SU-DHL-6 (cell line): ENCODE data around the gene FCHO1.
A peak's percentile ranks its signal among the peaks of the same experiment; 100 is the strongest.

Source experiments
- H2AFZ ChIP-seq: fragments of 200-600 bp; sonication (generic); 2 replicates; pipeline ENCODE4 v1.6.1; 2014; ENCODE audit warnings: low read depth, mild to moderate bottlenecking, moderate library complexity, mixed read lengths, antibody characterized with exemption, low read length; ENCODE audit not compliant: severe bottlenecking
- H3F3A ChIP-seq: fragments of 200-600 bp; shearing (Covaris generic); 2 replicates; pipeline ENCODE4 v1.6.0; 2016; ENCODE audit warnings: antibody characterized with exemption, mild to moderate bottlenecking; ENCODE audit not compliant: insufficient read depth
- H3K27ac ChIP-seq: fragments of 200-600 bp; sonication (generic); 2 replicates; pipeline ENCODE4 v1.5.1; 2016; ENCODE audit warnings: low read depth, mild to moderate bottlenecking, low read length, moderate library complexity, mixed read lengths
- H3K27me3 ChIP-seq: fragments of 200-600 bp; sonication (generic), shearing (Covaris generic); 2 replicates; pipeline ENCODE4 v1.6.0; 2014; ENCODE audit warnings: mild to moderate bottlenecking, low read length
- H3K36me3 ChIP-seq: fragments of 200-600 bp; sonication (generic); 2 replicates; pipeline ENCODE4 v1.6.1; 2014; ENCODE audit warnings: mild to moderate bottlenecking, low read length, mixed read lengths
- H3K4me2 ChIP-seq: fragments of 300-600, 200-600 bp; shearing (Covaris generic), sonication (generic); 2 replicates; pipeline ENCODE4 v1.6.0; 2014; ENCODE audit warnings: low read length, low read depth, mild to moderate bottlenecking; ENCODE audit not compliant: poor library complexity, severe bottlenecking
- H3K4me3 ChIP-seq: fragments of 200-600 bp; sonication (generic); 2 replicates; pipeline ENCODE4 v1.5.1; 2014; ENCODE audit warnings: antibody characterized with exemption, low read length, mild to moderate bottlenecking, mixed read lengths; ENCODE audit not compliant: insufficient read depth, poor library complexity, severe bottlenecking
- H3K79me2 ChIP-seq: fragments of 200-600 bp; sonication (generic); 2 replicates; pipeline ENCODE4 v1.6.1; 2014; ENCODE audit warnings: mild to moderate bottlenecking, low read length, moderate library complexity; ENCODE audit not compliant: insufficient read depth
- H3K9ac ChIP-seq: fragments of 200-600 bp; sonication (generic); 2 replicates; pipeline ENCODE4 v1.7.0; 2014; ENCODE audit warnings: mild to moderate bottlenecking, low read length
- H3K9me2 ChIP-seq: fragments of 200-600 bp; sonication (generic); replicated peaks from 2 replicates; pipeline ENCODE4 v1.6.1; 2014; ENCODE audit warnings: low read length; ENCODE audit not compliant: insufficient read depth
- H3K9me3 ChIP-seq: fragments of 200-600 bp; sonication (generic); 2 replicates; pipeline ENCODE4 v1.6.1; 2014; ENCODE audit warnings: low read length, mixed read lengths; ENCODE audit not compliant: insufficient read depth
- H4K20me1 ChIP-seq: fragments of 200-600 bp; sonication (generic); 2 replicates; pipeline ENCODE4 v1.6.1; 2014; ENCODE audit warnings: low read depth, mild to moderate bottlenecking, antibody characterized with exemption, low read length, moderate library complexity, mixed read lengths
- EZH2phosphoT487 ChIP-seq: fragments of 200-600 bp; sonication (generic), shearing (Covaris generic); conservative IDR thresholded peaks from 2 replicates; pipeline ENCODE4 v1.6.1; 2018; ENCODE audit warnings: mild to moderate bottlenecking, antibody characterized with exemption, low read length, moderate library complexity, mixed read lengths
- TF ChIP-seq, protein P1 (sequence below): fragments of 200-600 bp; sonication (generic); IDR thresholded peaks from one replicate; pipeline ENCODE4 v1.5.1; 2017; ENCODE audit warnings: antibody characterized with exemption, mild to moderate bottlenecking, low read length, moderate library complexity; ENCODE audit not compliant: insufficient read depth, poor library complexity, severe bottlenecking

FCHO1 gene

DNA sequence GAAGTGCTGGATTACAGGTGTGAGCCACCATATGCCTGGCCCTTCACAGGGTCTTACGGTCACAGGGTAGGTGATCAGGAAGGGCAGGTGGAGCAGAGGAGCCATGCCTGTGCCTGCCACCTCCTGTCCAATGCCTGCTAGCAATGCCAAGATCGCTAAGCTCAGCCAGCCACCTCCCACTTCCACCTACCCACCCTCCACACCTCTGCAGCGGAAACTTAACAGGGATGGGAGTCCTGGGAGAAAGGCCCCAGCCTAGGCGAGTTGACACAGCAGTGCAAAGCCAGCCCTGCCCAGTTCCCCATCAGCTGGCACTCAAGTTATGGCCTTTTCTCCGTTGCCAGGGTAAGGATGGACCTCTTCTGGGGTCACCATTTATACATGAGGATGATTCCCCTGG is 15.9 kb upstream of the FCHO1 start:
- Histone ChIP-seq H2AFZ (no peak overlapping the region), H3K4me3 (no peak overlapping the region), H3K27ac (no peak overlapping the region), H3K9me2 (no peaks in the 10 kb centered on the region), H4K20me1 (no peaks in the 10 kb centered on the region), H3K27me3 (no peaks in the 10 kb centered on the region), H3F3A (0 out of 2 replicates have a peak, but pooled peaks cover 3% of the 10 kb centered on the region), H3K9ac (no peak overlapping the region), H3K9me3 (no peaks in the 10 kb centered on the region), H3K79me2 (peaks cover 8% of the 10 kb centered on the region), H3K4me2 (no peak overlapping the region), H3K36me3 (peaks cover 3% of the 10 kb centered on the region; the same call in 1 of the 2 replicates)
- no peak for TF ChIP-seq EZH2phosphoT487
- TF ChIP-seq, protein P1, sequence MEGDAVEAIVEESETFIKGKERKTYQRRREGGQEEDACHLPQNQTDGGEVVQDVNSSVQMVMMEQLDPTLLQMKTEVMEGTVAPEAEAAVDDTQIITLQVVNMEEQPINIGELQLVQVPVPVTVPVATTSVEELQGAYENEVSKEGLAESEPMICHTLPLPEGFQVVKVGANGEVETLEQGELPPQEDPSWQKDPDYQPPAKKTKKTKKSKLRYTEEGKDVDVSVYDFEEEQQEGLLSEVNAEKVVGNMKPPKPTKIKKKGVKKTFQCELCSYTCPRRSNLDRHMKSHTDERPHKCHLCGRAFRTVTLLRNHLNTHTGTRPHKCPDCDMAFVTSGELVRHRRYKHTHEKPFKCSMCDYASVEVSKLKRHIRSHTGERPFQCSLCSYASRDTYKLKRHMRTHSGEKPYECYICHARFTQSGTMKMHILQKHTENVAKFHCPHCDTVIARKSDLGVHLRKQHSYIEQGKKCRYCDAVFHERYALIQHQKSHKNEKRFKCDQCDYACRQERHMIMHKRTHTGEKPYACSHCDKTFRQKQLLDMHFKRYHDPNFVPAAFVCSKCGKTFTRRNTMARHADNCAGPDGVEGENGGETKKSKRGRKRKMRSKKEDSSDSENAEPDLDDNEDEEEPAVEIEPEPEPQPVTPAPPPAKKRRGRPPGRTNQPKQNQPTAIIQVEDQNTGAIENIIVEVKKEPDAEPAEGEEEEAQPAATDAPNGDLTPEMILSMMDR, result no peak

DNA sequence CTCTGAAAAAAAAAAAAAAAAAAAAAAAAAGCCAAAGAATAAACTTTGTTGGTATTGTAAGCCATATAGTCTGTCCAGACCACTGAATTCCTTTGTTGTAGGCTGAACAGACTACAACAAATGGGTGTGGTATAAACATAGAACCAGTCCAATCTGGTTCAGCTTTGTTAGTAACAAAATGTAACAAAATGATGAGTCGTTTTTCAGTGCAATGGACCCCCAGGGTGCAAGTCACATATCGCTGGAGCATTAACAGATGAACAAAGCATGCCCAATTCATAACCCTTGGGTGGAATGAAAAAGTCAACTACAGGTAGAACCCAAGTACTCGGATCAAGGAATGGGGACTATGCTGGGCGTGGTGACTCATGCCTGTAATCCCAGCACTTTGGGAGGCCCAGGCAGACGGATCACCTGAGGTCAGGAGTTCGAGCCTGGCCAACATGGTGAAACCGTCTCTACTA is 13.6 kb upstream of the FCHO1 start:
- Histone ChIP-seq H3F3A (0 out of 2 replicates have a peak, but pooled peaks cover 3% of the 10 kb centered on the region), H3K4me2 (no peak overlapping the region), H3K36me3 (no peaks in the 10 kb centered on the region), H3K9me2 (no peaks in the 10 kb centered on the region), H2AFZ (no peak overlapping the region), H3K9ac (no peak overlapping the region), H3K27ac (no peak overlapping the region), H3K4me3 (no peak overlapping the region), H4K20me1 (no peaks in the 10 kb centered on the region), H3K79me2 (peaks cover 1% of the 10 kb centered on the region; the same call in 1 of the 2 replicates), H3K27me3 (no peaks in the 10 kb centered on the region), H3K9me3 (no peaks in the 10 kb centered on the region)
- TF ChIP-seq, protein P1, result no peak
- no peak for TF ChIP-seq EZH2phosphoT487

DNA sequence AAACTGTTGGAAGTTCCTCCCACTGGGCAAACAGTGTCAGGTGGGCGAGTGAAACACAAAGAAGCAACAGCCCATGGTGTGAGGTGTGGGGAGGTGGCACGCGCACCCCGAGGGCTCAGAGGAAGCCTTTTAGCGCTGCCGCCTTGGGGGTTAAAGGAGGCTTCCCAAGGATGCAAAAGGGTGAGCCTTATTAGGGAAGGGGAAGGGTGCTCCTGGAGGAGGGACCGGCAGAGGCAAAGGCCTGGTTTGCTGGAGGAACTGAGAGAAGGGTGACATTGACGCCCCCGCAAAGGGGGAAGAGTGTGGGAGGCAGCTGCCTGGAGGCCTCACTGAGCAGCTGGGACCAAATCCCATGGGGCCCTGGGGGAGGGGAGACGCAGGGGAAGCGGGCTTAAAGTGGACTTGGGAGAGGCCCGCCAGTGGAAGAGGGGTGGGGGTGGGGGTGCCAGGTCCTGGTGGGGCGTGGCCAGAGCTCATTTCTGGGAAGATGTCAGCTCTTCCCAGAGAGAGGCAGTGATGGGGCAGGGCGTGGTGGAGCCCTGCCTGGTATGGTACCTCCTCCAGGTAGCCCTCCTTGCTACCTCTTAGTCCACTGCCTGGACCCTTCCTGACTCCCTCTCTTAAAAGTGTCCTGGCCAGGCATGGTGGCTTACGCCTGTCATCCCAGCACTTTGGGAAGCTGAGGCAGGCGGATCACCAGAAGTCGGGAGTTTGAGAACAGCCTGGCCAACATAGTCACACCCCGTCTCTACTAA is 12.0 kb upstream of the FCHO1 start:
- H3K9me3 ChIP-seq, result no peaks in the 10 kb centered on the region
- no peaks in the 10 kb centered on the region for H3K79me2 ChIP-seq
- H3K9ac ChIP-seq, result no peak overlapping the region
- H3K9me2 ChIP-seq, result no peaks in the 10 kb centered on the region
- no peaks in the 10 kb centered on the region for H3K27me3 ChIP-seq
- peak overlapping the region; percentile 19; the same call in 1 of the 2 replicates for H3K27ac ChIP-seq
- 0 out of 2 replicates have a peak, but pooled peaks cover 3% of the 10 kb centered on the region for H3F3A ChIP-seq
- no peaks in the 10 kb centered on the region for H4K20me1 ChIP-seq
- no peak overlapping the region for H2AFZ ChIP-seq
- no peak overlapping the region for H3K4me2 ChIP-seq
- no peak overlapping the region for H3K4me3 ChIP-seq
- TF ChIP-seq EZH2phosphoT487, result no peak
- TF ChIP-seq, protein P1, result no peak
- no peaks in the 10 kb centered on the region for H3K36me3 ChIP-seq
